Suprapubic skin (tissue), 4 donors: ENCODE measurements around the gene UCN2. TPM values are rescaled to one million over a fixed set of nuclear protein-coding genes. Genes with fewer than 3 reads are reported as not detected.

Experiments used
- DNase-seq, 2 donors: peaks; one replicate each; pipeline ENCODE4 v3.0.0-alpha.2; 2019; ENCODE audit warnings: low spot score in 2 of 2
- H3K27ac ChIP-seq: fragments of 200-600 bp; sonication (generic); one replicate; pipeline ENCODE4 v1.5.1; 2019
- H3K27me3 ChIP-seq: fragments of 200-600 bp; sonication (generic); one replicate; pipeline ENCODE4 v1.5.1; 2019
- H3K36me3 ChIP-seq: fragments of 200-600 bp; sonication (generic); one replicate; pipeline ENCODE4 v1.5.1; 2019
- H3K4me1 ChIP-seq: fragments of 200-600 bp; sonication (generic); one replicate; pipeline ENCODE4 v1.5.1; 2019
- H3K4me3 ChIP-seq: fragments of 200-600 bp; sonication (generic); one replicate; pipeline ENCODE4 v1.5.1; 2019; ENCODE audit warnings: mild to moderate bottlenecking
- H3K9me3 ChIP-seq: fragments of 200-600 bp; sonication (generic); one replicate; pipeline ENCODE4 v1.5.1; 2019
- EP300 ChIP-seq: sonication (generic); formaldehyde crosslinking; IDR thresholded peaks from one replicate; pipeline ENCODE4 v1.6.1; 2017; ENCODE audit warnings: antibody characterized with exemption
- POLR2A ChIP-seq, 2 donors: fragments of 450-650 bp; IDR thresholded peaks; one replicate each; pipeline ENCODE4 v1.6.1; 2017; ENCODE audit warnings: antibody characterized with exemption in 2 of 2, mild to moderate bottlenecking in 2 of 2, moderate library complexity in 2 of 2
- POLR2AphosphoS5 ChIP-seq, 3 donors: sonication (generic); formaldehyde crosslinking; IDR thresholded peaks; one replicate each; pipeline ENCODE4 v1.6.1; 2017; ENCODE audit warnings: antibody characterized with exemption in 3 of 3
- WGBS: methylation state at CpG from one replicate; pipeline ENCODE4 v1.1.5; 2018; 5-methylcytosine and 5-hydroxymethylcytosine counted together
- total RNA-seq, 4 donors: library from RNA; depleted of rRNA; stranded (reverse); fragments of >200 nt; gene quantifications; one replicate each; pipeline ENCODE4 v1.1.0, GENCODE V29; 2016
- TF ChIP-seq, protein P1 (sequence below), 2 donors: fragments of 200-600 bp in 1 of 2; fragments of 450-650 bp in 1 of 2; sonication (generic) in 1 of 2; IDR thresholded peaks; one replicate each; pipeline ENCODE4 v1.5.1; 2016 to 2019; ENCODE audit warnings: antibody characterized with exemption in 2 of 2, mild to moderate bottlenecking in 1 of 2, moderate library complexity in 1 of 2

UCN2 gene
- total RNA-seq, 4 donors from 2014 or later = 10.1 to 23.7 (median 18.0) TPM

DNA sequence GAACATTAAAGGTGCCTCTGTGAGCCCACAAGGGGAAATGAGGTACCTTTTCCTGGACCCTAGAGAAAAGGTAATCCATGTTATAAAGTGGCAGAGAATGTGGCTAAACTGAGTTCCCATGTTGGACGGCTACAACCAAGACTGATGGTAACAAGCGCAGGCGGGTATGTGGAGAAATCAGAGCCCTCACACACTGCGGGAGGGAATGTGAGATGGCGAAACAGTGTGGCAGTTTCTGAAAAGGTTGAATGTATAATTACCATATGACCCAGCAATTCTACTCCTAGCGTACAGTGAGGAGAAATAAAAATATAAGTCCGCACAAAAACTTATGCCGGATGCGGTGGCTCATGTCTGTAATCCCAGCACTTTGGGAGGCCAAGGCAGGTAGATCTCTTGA is 35.5 kb downstream of the UCN2 start:
- Histone ChIP-seq H3K27ac (no peak overlapping the region), H3K36me3 (peaks cover 5% of the 10 kb centered on the region), H3K4me3 (no peak overlapping the region), H3K9me3 (no peaks in the 10 kb centered on the region), H3K4me1 (no peaks in the 10 kb centered on the region), H3K27me3 (no peaks in the 10 kb centered on the region)
- TF ChIP-seq, protein P1, sequence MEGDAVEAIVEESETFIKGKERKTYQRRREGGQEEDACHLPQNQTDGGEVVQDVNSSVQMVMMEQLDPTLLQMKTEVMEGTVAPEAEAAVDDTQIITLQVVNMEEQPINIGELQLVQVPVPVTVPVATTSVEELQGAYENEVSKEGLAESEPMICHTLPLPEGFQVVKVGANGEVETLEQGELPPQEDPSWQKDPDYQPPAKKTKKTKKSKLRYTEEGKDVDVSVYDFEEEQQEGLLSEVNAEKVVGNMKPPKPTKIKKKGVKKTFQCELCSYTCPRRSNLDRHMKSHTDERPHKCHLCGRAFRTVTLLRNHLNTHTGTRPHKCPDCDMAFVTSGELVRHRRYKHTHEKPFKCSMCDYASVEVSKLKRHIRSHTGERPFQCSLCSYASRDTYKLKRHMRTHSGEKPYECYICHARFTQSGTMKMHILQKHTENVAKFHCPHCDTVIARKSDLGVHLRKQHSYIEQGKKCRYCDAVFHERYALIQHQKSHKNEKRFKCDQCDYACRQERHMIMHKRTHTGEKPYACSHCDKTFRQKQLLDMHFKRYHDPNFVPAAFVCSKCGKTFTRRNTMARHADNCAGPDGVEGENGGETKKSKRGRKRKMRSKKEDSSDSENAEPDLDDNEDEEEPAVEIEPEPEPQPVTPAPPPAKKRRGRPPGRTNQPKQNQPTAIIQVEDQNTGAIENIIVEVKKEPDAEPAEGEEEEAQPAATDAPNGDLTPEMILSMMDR (IDR thresholded peaks at IDR 0.05) = no peak
- TF ChIP-seq POLR2A (IDR thresholded peaks at IDR 0.05) (no peak), POLR2AphosphoS5 (IDR thresholded peaks at IDR 0.05) (no peak), EP300 (no peak)
- 96% methylated on average over 9 of the region's 9 CpGs for WGBS
- DNase-seq = no peak

DNA sequence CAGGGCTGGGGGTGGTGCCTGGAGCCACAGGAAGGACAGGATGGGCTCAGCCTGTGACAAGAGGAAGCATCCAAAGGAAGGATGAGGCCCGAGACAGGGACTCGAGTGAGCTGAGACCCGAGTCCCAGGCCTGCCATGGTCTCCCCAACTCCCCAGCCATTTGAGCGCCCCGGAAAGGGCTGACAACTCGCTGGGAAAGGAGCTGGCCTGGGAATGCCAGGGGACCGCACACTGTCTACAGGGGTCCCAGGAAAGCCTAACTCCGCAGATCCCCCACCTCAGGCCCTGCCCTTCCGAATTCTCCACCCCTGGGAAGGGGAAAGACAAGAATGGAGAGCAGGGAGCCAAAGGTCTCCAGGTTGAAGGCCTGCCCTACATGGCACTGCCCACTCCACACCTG is 38.6 kb downstream of the UCN2 start:
- H3K9me3 ChIP-seq = no peaks in the 10 kb centered on the region
- DNase-seq = no peak
- TF ChIP-seq POLR2A (IDR thresholded peaks at IDR 0.05) (no peak), EP300 (no peak), POLR2AphosphoS5 (IDR thresholded peaks at IDR 0.05) (no peak)
- TF ChIP-seq, protein P1 (IDR thresholded peaks at IDR 0.05) = no peak
- WGBS = 79% methylated on average over 5 of the region's 9 CpGs
- no peaks in the 10 kb centered on the region for H3K4me1 ChIP-seq
- H3K36me3 ChIP-seq = peaks cover 5% of the 10 kb centered on the region
- H3K27me3 ChIP-seq = no peaks in the 10 kb centered on the region
- H3K4me3 ChIP-seq = no peak overlapping the region
- H3K27ac ChIP-seq = no peak overlapping the region

DNA sequence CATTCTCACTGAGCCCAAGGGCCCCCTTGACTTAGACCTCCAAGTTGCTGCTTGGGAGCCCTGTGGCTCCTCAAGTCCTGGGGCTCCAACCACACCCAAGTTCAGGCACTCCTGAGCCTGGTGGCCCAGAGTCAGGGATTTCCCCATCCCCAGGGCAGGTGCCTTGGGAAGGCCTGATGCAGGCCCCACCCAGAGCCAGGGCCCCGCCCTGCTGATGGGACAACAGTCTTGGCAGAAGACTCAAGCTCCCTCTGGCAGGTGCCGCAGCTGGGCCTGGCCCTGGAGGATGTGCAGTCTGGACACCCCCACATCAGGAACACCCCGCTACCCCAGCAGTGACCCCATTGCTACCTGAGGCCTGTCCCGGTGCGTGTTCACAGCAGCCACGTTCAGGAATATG is 41.9 kb downstream of the UCN2 start:
- H3K9me3 ChIP-seq = no peaks in the 10 kb centered on the region
- H3K36me3 ChIP-seq = peaks cover 9% of the 10 kb centered on the region
- H3K27me3 ChIP-seq = no peaks in the 10 kb centered on the region
- H3K27ac ChIP-seq = no peak overlapping the region
- peaks cover 1% of the 10 kb centered on the region for H3K4me1 ChIP-seq
- 100% methylated on average over 2 of the region's 6 CpGs for WGBS
- no peak for DNase-seq
- H3K4me3 ChIP-seq = no peak overlapping the region
- no peak for TF ChIP-seq POLR2AphosphoS5 (IDR thresholded peaks at IDR 0.05)
- TF ChIP-seq POLR2A (IDR thresholded peaks at IDR 0.05) = no peak
- TF ChIP-seq, protein P1 (IDR thresholded peaks at IDR 0.05) = no peak
- no peak for TF ChIP-seq EP300

DNA sequence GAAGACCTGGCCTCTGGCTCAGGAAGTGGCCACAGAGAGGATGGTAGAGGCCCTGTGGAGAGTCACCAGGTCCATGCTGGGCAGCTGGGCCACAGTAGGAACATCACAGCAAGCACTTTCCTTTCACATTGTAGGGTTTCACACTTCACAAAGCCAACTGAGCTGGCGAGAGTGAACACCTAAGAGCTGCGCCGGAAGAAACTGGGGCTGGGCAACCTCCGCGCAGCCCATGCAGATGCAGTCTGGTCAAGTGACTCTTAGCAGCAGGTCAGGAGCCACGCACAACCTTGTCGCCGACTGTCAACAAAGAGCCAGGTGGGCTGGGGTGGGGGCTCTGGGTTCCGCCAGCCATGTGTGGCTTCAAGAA is 44.3 kb downstream of the UCN2 start:
- H3K9me3 ChIP-seq = no peaks in the 10 kb centered on the region
- no peaks in the 10 kb centered on the region for H3K27me3 ChIP-seq
- TF ChIP-seq POLR2AphosphoS5 (IDR thresholded peaks at IDR 0.05) (no peak), EP300 (no peak), POLR2A (IDR thresholded peaks at IDR 0.05) (no peak)
- TF ChIP-seq, protein P1 (IDR thresholded peaks at IDR 0.05) = no peak
- 98% methylated on average over 9 of the region's 9 CpGs for WGBS
- peaks cover 5% of the 10 kb centered on the region for H3K4me1 ChIP-seq
- no peak overlapping the region for H3K4me3 ChIP-seq
- peaks cover 4% of the 10 kb centered on the region for H3K36me3 ChIP-seq
- no peak overlapping the region for H3K27ac ChIP-seq
- no peak for DNase-seq

DNA sequence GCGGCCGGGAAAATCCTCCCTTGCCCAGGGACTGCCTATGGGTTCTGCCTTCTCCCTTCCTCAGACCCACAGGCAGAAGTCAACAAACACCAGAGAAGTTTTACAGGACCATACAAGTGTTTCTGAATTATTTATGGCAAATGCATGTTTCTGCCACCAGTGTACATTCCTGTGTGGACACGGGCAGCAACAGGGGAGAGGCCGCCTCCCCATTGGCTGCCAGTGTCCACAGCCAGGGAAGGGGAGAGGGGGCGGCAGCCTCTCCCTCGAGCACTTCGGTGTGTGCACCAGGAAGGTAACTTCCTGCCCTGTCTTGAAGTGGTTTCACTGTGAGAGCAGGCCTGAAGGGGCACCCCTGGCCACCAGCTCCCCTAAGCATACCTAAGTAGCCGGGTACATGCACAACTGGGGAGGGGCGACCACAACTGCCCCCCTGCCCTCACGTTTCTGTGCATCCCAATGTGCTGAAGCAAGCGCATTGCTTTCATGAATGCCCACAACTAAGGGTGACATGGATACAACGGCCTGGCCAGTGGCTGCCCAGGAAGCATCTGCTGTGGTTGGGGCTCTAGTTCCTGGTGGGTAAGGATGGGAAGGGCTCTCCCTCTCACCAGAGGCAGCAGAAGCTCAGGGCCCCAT is 44.8 kb downstream of the UCN2 start:
- DNase-seq = no peak
- no peaks in the 10 kb centered on the region for H3K9me3 ChIP-seq
- TF ChIP-seq, protein P1 (IDR thresholded peaks at IDR 0.05) = no peak
- TF ChIP-seq POLR2AphosphoS5 (IDR thresholded peaks at IDR 0.05) = no peak
- no peak for TF ChIP-seq POLR2A (IDR thresholded peaks at IDR 0.05)
- H3K4me1 ChIP-seq = peaks cover 5% of the 10 kb centered on the region
- H3K27ac ChIP-seq = no peak overlapping the region
- H3K36me3 ChIP-seq = peaks cover 4% of the 10 kb centered on the region
- WGBS = 78% methylated on average over 8 of the region's 12 CpGs
- H3K27me3 ChIP-seq = no peaks in the 10 kb centered on the region
- H3K4me3 ChIP-seq = no peak overlapping the region
